HCT116 (cell line): ENCODE results near the gene EIF4G3. TPM values are rescaled to one million over a fixed set of nuclear protein-coding genes. Genes with fewer than 3 reads are reported as not detected.

Experiments used
- ATAC-seq: fragments of 200-7000 bp; cut with Tn5 transposase; 2 replicates; pipeline ENCODE4 v1.9.1; 2020; ENCODE audit warnings: mild to moderate bottlenecking, moderate library complexity
- BruUV-seq: library from RNA; stranded (reverse); fragments of 400-500 nt; replicated peaks from 2 replicates; lab custom pipeline; 2021; lab: Mats Ljungman, UMichigan
- CTCF ChIA-PET: fragments of 300-600 bp; sonication (Branson Sonifier 250); formaldehyde crosslinking; loops from one replicate; lab custom pipeline; 2021; ENCODE audit warnings: antibody characterized with exemption; lab: Charles Lee
- POLR2A ChIA-PET: fragments of 300-600, 350-600 bp; sonication (Branson Sonifier 250); formaldehyde crosslinking; loops from one replicate; lab custom pipeline; 2021; ENCODE audit warnings: antibody characterized with exemption; lab: Charles Lee
- RAD21 ChIA-PET, 2 experiments: fragments of 300-600 bp; sonication (Branson Sonifier 250); formaldehyde crosslinking; loops; one replicate each; lab custom pipeline; 2023; ENCODE audit warnings: low total read pairs in 2 of 2; ENCODE audit not compliant: uncharacterized antibody in 2 of 2, unreplicated experiment in 2 of 2, low non-redundant PET in 1 of 2; lab: Charles Lee
- DNase-seq: peaks from one replicate; pipeline ENCODE4 v3.0.0-alpha.2; 2010; ENCODE audit warnings: low read depth, low spot score
- H2AFZ ChIP-seq: fragments of 200-600 bp; shearing (Covaris generic), sonication (generic); 2 replicates; pipeline ENCODE4 v1.6.1; 2017; ENCODE audit warnings: low read depth, mixed run types, mixed read lengths, antibody characterized with exemption, low read length; ENCODE audit not compliant: poor library complexity, severe bottlenecking
- H3K27ac ChIP-seq: 2 replicates; pipeline ENCODE4 v1.5.1; 2012; ENCODE audit warnings: low read depth, low read length
- H3K27me3 ChIP-seq: fragments of 200-600 bp; sonication (generic); 2 replicates; pipeline ENCODE4 v1.6.1; 2016; ENCODE audit warnings: mixed run types, low read length, mixed read lengths; ENCODE audit not compliant: insufficient read depth
- H3K36me3 ChIP-seq, 2 experiments: fragments of 200-500 bp in 1 of 2; fragments of 200-600 bp in 1 of 2; sonication (Bioruptor generic) in 1 of 2; sonication (generic) in 1 of 2; 2 replicates each; pipeline versions ENCODE4 v1.5.1 to v1.6.1; 2014 to 2016; ENCODE audit warnings: low read length in 2 of 2, inconsistent platforms in 1 of 2, mixed read lengths in 1 of 2, mixed run types in 1 of 2; ENCODE audit not compliant: insufficient read depth in 2 of 2, control insufficient read depth in 1 of 2
- H3K4me1 ChIP-seq, 2 experiments: fragments of 200-600 bp in 1 of 2; sonication (generic) in 1 of 2; 2 replicates each; pipeline versions ENCODE4 v1.5.1 to v1.6.1; 2012 to 2017; ENCODE audit warnings: low read length in 2 of 2, inconsistent platforms in 1 of 2, mild to moderate bottlenecking in 1 of 2, mixed read lengths in 1 of 2, mixed run types in 1 of 2, moderate library complexity in 1 of 2; ENCODE audit not compliant: insufficient read depth in 2 of 2, control insufficient read depth in 1 of 2
- H3K4me2 ChIP-seq: fragments of 200-600 bp; sonication (generic); 2 replicates; pipeline ENCODE4 v1.6.1; 2017; ENCODE audit warnings: mixed run types, low read length, mixed read lengths
- H3K4me3 ChIP-seq, 2 experiments: fragments of 200-600 bp in 1 of 2; sonication (generic) in 1 of 2; replicated peaks in 1 of 2; 2 replicates each; pipeline ENCODE4 v1.5.1; 2011 to 2016; ENCODE audit warnings: low read length in 2 of 2, control low read depth in 1 of 2, low read depth in 1 of 2, mild to moderate bottlenecking in 1 of 2, mixed read lengths in 1 of 2, mixed run types in 1 of 2
- H3K79me2 ChIP-seq: fragments of 200-600 bp; sonication (generic); 2 replicates; pipeline ENCODE4 v1.6.1; 2017; ENCODE audit warnings: mild to moderate bottlenecking, mixed run types, low read length, moderate library complexity, mixed read lengths; ENCODE audit not compliant: insufficient read depth
- H3K9ac ChIP-seq: fragments of 200-600 bp; sonication (generic); 2 replicates; pipeline ENCODE4 v1.6.1; 2016; ENCODE audit warnings: low read length, mixed read lengths
- H3K9me2 ChIP-seq: fragments of 200-600 bp; sonication (generic), shearing (Covaris generic); 2 replicates; pipeline ENCODE4 v1.6.1; 2017; ENCODE audit warnings: mixed run types, mild to moderate bottlenecking, moderate library complexity; ENCODE audit not compliant: insufficient read depth
- H3K9me3 ChIP-seq, 2 experiments: fragments of 200-500 bp in 1 of 2; fragments of 200-600 bp in 1 of 2; sonication (Bioruptor generic) in 1 of 2; sonication (generic) in 1 of 2; 2 replicates each; pipeline ENCODE4 v1.6.1; 2014 to 2017; ENCODE audit warnings: low read length in 2 of 2, mixed read lengths in 2 of 2, inconsistent platforms in 1 of 2, low read depth in 1 of 2, mild to moderate bottlenecking in 1 of 2, mixed run types in 1 of 2, moderate library complexity in 1 of 2; ENCODE audit not compliant: control insufficient read depth in 1 of 2, insufficient read depth in 1 of 2
- H4K20me1 ChIP-seq: fragments of 200-600 bp; sonication (generic), shearing (Covaris generic); 2 replicates; pipeline ENCODE4 v1.6.1; 2017; ENCODE audit warnings: mixed run types, mild to moderate bottlenecking, moderate library complexity; ENCODE audit not compliant: insufficient read depth
- CBX3 ChIP-seq: IDR thresholded peaks from 2 replicates; pipeline ENCODE4 v1.6.1; 2012; ENCODE audit warnings: low read depth
- CEBPB ChIP-seq: IDR thresholded peaks from 2 replicates; pipeline ENCODE4 v1.6.1; 2012; ENCODE audit warnings: low read depth
- EGR1 ChIP-seq: IDR thresholded peaks from 2 replicates; pipeline ENCODE4 v1.6.1; 2012; ENCODE audit warnings: low read depth
- ELF1 ChIP-seq: IDR thresholded peaks from 2 replicates; pipeline ENCODE4 v1.6.1; 2012; ENCODE audit warnings: low read depth, borderline replicate concordance
- EZH2phosphoT487 ChIP-seq: fragments of 200-600 bp; IDR thresholded peaks from 2 replicates; pipeline ENCODE4 v1.6.1; 2018; ENCODE audit warnings: antibody characterized with exemption, borderline replicate concordance
- MAX ChIP-seq: IDR thresholded peaks from 2 replicates; pipeline ENCODE4 v1.6.1; 2012
- POLR2A ChIP-seq: IDR thresholded peaks from 2 replicates; pipeline ENCODE4 v1.7.0; 2011; ENCODE audit warnings: borderline replicate concordance; ENCODE audit not compliant: insufficient read depth, insufficient read length; ENCODE audit errors: extremely low read depth
- RAD21 ChIP-seq: IDR thresholded peaks from 2 replicates; pipeline ENCODE4 v1.6.1; 2012; ENCODE audit warnings: low read depth, mild to moderate bottlenecking
- REST ChIP-seq: IDR thresholded peaks from 2 replicates; pipeline ENCODE4 v1.6.1; 2012; ENCODE audit warnings: low read depth
- SIN3A ChIP-seq: IDR thresholded peaks from 2 replicates; pipeline ENCODE4 v1.6.1; 2012; ENCODE audit warnings: low read depth
- SP1 ChIP-seq: IDR thresholded peaks from 2 replicates; pipeline ENCODE4 v1.6.1; 2012; ENCODE audit warnings: low read depth
- YY1 ChIP-seq: IDR thresholded peaks from 2 replicates; pipeline ENCODE4 v1.6.1; 2011; ENCODE audit warnings: low read length, low read depth, moderate library complexity, mild to moderate bottlenecking; ENCODE audit not compliant: insufficient replicate concordance; ENCODE audit errors: extremely low read depth
- intact Hi-C: fragments of 100-400 bp; cut with micrococcal nuclease; formaldehyde crosslinking; loops from 2 replicates; pipeline ENCODE4 v1.10.0; 2022
- total RNA-seq: library from RNA; stranded (reverse); gene quantifications from one replicate; pipeline ENCODE4 v1.2.1, GENCODE V29; 2021; ENCODE audit not compliant: unreplicated experiment

Gene EIF4G3
- total RNA-seq, 1 experiment from 2014 or later = 40.1 TPM

GRCh38 chr1:20903437-20903836 is 273.3 kb downstream of the EIF4G3 start:
- Histone ChIP-seq H3K9me3 (no peaks in the 10 kb centered on the region), H3K4me3 (no peak overlapping the region), H3K9me2 (no peaks in the 10 kb centered on the region), H3K9ac (no peak overlapping the region), H3K36me3 (no peaks in the 10 kb centered on the region), H3K4me2 (no peak overlapping the region), H4K20me1 (no peaks in the 10 kb centered on the region), H3K27ac (no peak overlapping the region), H3K4me1 (no peaks in the 10 kb centered on the region), H3K27me3 (no peaks in the 10 kb centered on the region), H2AFZ (no peak overlapping the region), H3K79me2 (no peaks in the 10 kb centered on the region)
- ATAC-seq (no peak), DNase-seq (no peak)
- POLR2A ChIA-PET = no interaction called here
- BruUV-seq = no TSS peak
- RAD21 ChIA-PET = no interaction called here
- CTCF ChIA-PET = no interaction called here
- TF ChIP-seq MAX (no peak), SP1 (no peak), YY1 (no peak), REST (no peak)
- intact Hi-C loops = no loop called here

GRCh38 chr1:20900056-20900455 is 276.6 kb downstream of the EIF4G3 start:
- POLR2A ChIA-PET = no interaction called here
- no peaks in the 10 kb centered on the region for H3K9me2 ChIP-seq
- BruUV-seq = no TSS peak
- TF ChIP-seq REST (no peak), ELF1 (no peak), SIN3A (no peak), EGR1 (no peak), YY1 (no peak), EZH2phosphoT487 (no peak), CEBPB (no peak), POLR2A (no peak), CBX3 (no peak), SP1 (no peak), RAD21 (no peak)
- TF ChIP-seq, all 23 proteins: peak for 0
- H2AFZ ChIP-seq = no peak overlapping the region
- H4K20me1 ChIP-seq = no peaks in the 10 kb centered on the region; the same call in 1 of the 2 replicates
- H3K4me2 ChIP-seq = no peak overlapping the region
- no peaks in the 10 kb centered on the region for H3K79me2 ChIP-seq
- RAD21 ChIA-PET = no interaction called here
- H3K36me3 ChIP-seq = no peaks in the 10 kb centered on the region
- H3K4me3 ChIP-seq = no peak overlapping the region
- no peak for ATAC-seq
- H3K4me1 ChIP-seq = no peaks in the 10 kb centered on the region
- no peak for DNase-seq
- H3K27ac ChIP-seq = no peak overlapping the region
- H3K9me3 ChIP-seq = no peaks in the 10 kb centered on the region
- intact Hi-C loops = no loop called here
- CTCF ChIA-PET = interaction anchor here (0.7 kb wide), 1 partner anchor 33 kb away, joined by 4 read pairs; no protein-coding TSS in a partner anchor
- no peak overlapping the region for H3K9ac ChIP-seq
- H3K27me3 ChIP-seq = no peaks in the 10 kb centered on the region
